ENCODE measurements around the gene PRDM1. TPM values are rescaled to one million over a fixed set of nuclear protein-coding genes. Genes with fewer than 3 reads are reported as not detected.

Gene PRDM1
- total RNA-seq, 1 donor from 2014 or later = 2.7 TPM

GRCh38 chr6:106053484-106054205 lies 32.5 kb upstream of the PRDM1 start:
- Histone ChIP-seq H3K27me3 (ENCODE audit: control insufficient read depth, insufficient read depth, low read length) (no peaks in the 10 kb centered on the region), H3K4me3 (ENCODE audit: low read depth, low read length) (no peak overlapping the region), H3K36me3 (ENCODE audit: control insufficient read depth, insufficient read depth, low read length) (no peaks in the 10 kb centered on the region)
- TF ChIP-seq CTCF (IDR thresholded peaks at IDR 0.05; ENCODE audit: insufficient read depth, low read length, poor library complexity, severe bottlenecking) = no peak
- DNase-seq (ENCODE audit: low read depth) = no peak

DNA sequence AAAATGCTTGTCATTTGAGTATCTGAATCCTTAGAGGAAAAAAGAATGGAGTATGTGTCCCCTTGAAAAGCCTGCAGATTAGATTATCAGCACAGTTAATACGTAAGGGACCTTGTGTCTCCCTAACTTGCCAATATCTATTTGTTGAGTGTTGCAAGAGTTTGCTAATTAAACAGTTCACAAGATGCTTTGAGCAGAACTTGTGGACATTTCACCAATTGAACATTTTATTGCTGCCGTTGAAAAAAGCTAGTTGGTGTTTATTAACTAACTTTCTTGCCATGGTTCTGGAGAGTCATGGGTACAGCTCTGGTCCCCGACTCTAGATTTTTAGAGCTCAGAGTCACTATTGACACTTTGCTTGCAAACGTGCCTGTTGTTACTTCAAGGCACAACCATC lies 30.6 kb upstream of the PRDM1 start:
- H3K36me3 ChIP-seq (ENCODE audit: control insufficient read depth, insufficient read depth, low read length) = no peaks in the 10 kb centered on the region
- H3K4me3 ChIP-seq (ENCODE audit: low read depth, low read length) = no peak overlapping the region
- no peaks in the 10 kb centered on the region for H3K27me3 ChIP-seq (ENCODE audit: control insufficient read depth, insufficient read depth, low read length)
- DNase-seq (ENCODE audit: low read depth) = no peak
- no peak for TF ChIP-seq CTCF (IDR thresholded peaks at IDR 0.05; ENCODE audit: insufficient read depth, low read length, poor library complexity, severe bottlenecking)

DNA sequence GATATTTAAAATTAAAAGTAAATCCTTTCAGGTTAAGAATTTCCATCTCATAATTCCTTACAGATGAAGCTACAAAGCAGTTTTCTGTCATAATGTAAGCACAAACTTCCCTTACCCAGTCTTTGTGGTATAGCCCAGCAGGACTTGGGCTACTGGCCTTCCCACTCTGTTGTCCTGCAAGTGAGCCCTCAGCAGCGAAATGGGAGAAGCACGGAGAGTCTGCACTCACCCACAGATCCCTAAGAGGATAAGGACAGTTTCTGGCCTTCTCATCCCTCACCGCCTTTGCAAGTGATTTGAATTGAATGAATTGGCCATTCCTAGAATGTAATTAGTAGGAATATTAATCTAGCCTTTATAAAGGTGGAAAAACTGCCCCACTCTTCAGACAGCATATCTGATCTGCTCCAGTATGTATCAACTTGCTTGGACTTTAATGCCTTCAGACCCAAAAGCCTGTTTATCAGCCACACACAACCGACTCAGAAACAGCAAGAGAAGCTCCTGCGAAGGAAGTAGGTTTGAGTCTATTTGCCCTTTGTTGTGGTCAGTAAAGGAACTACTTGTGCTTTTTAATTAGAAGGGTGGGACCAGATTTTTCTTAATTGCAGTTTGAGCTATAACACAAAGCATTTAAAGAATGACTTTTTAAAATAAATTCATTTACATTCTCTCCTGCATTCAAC lies 29.9 kb upstream of the PRDM1 start:
- Histone ChIP-seq H3K27me3 (ENCODE audit: control insufficient read depth, insufficient read depth, low read length) (no peaks in the 10 kb centered on the region), H3K4me3 (ENCODE audit: low read depth, low read length) (no peak overlapping the region), H3K36me3 (ENCODE audit: control insufficient read depth, insufficient read depth, low read length) (no peaks in the 10 kb centered on the region)
- TF ChIP-seq CTCF (IDR thresholded peaks at IDR 0.05; ENCODE audit: insufficient read depth, low read length, poor library complexity, severe bottlenecking) = no peak
- DNase-seq (ENCODE audit: low read depth) = no peak

DNA sequence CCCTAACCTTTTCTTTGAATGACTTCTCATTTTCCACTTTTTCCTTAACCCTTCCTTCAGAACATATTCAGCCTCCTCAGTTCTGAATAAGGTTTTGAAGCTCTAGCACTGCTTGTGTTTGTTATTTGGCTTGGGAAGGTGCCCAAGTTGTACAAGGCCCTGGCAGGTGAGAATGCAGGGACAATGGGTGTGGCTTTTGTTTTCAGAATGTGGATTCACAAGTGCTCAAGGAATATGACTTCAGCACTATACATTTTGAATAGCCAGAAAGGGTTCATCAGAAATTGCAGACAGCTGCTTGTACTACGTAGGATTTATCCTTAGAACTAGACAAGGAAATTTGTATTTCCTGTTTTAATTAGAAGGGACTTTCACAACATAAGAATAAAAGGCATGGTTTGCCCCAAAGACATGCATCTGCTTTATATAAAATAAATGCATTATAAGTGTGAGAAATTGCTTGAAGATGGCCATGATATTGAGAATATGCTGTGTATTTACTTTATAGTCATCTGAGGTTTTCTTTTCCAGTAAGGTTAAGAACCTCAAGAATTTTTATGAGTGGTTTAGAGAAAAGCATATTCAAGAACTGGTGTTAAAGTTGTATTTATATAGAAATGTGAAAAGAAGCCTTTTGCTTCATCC lies 29.3 kb upstream of the PRDM1 start:
- DNase-seq (ENCODE audit: low read depth) = no peak
- Histone ChIP-seq H3K4me3 (ENCODE audit: low read depth, low read length) (no peak overlapping the region), H3K36me3 (ENCODE audit: control insufficient read depth, insufficient read depth, low read length) (no peaks in the 10 kb centered on the region), H3K27me3 (ENCODE audit: control insufficient read depth, insufficient read depth, low read length) (no peaks in the 10 kb centered on the region)
- TF ChIP-seq CTCF (IDR thresholded peaks at IDR 0.05; ENCODE audit: insufficient read depth, low read length, poor library complexity, severe bottlenecking) = no peak

- H3K27me3 ChIP-seq (ENCODE audit: control insufficient read depth, insufficient read depth, low read length) = no peaks in the 10 kb centered on the region
- no peak for DNase-seq (ENCODE audit: low read depth)
- TF ChIP-seq CTCF (IDR thresholded peaks at IDR 0.05; ENCODE audit: insufficient read depth, low read length, poor library complexity, severe bottlenecking) = no peak
These were observed 26.8 kb upstream of the PRDM1 start for GRCh38 chr6:106059331-106059730.

More at GRCh38 chr6:106059331-106059730, 26.8 kb upstream of the PRDM1 start:
- H3K36me3 ChIP-seq (ENCODE audit: control insufficient read depth, insufficient read depth, low read length) = no peaks in the 10 kb centered on the region
- H3K4me3 ChIP-seq (ENCODE audit: low read depth, low read length) = no peak overlapping the region
